ENCODE results near the gene DPP4.

The DPP4 gene

DNA sequence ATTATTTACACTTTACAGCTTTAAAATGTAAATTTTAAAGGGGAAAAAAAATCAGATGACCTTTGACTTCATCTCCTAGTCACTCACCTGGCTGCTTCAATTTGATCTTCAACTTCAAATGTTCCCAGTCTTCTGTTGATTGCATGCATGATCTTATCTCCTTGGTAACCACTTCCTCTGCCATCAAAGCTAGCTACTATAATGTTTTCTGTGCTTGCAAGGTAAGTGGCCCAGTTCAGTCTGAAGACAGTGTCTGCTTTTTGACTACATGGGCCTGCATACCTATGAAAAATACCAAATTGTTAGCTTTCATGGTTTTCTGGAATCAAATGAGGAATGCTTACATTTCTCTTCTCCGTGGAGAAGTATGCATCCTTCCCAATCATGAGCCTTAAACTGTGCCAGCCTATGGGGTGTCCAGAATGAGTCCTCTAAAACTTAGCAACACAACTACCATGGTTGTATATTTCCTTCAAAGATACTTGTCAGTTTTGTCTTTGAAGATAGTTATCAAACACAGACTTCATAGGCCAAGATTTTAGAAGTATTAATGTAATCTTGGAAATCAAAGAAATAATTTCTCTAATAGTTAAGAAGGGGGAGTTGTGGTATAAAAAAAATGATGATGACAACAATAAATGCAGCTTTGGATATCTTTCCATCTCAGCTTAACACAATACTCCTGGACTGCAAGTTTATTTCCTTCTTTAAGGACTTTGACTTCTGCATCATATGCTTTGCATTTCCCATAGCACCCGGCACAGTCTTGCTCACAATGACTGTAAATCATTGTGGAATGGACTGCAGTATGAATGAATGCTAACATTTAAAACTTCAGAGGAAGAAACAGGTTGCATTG lies 62.1 kb downstream of the DPP4 start:
- POLR2A ChIA-PET = no interaction called here
- CTCF ChIA-PET = interaction anchor here (1.0 to 2.5 kb wide), 4 partner anchors 11 to 113 kb away, joined by 3 to 14 read pairs (median 8); no protein-coding TSS in a partner anchor
- DNase-seq (ENCODE audit: low read depth, low spot score) = no peak
- H3K4me3 ChIP-seq (ENCODE audit: low read depth, low read length) = no peak overlapping the region
- TF ChIP-seq, protein P1, sequence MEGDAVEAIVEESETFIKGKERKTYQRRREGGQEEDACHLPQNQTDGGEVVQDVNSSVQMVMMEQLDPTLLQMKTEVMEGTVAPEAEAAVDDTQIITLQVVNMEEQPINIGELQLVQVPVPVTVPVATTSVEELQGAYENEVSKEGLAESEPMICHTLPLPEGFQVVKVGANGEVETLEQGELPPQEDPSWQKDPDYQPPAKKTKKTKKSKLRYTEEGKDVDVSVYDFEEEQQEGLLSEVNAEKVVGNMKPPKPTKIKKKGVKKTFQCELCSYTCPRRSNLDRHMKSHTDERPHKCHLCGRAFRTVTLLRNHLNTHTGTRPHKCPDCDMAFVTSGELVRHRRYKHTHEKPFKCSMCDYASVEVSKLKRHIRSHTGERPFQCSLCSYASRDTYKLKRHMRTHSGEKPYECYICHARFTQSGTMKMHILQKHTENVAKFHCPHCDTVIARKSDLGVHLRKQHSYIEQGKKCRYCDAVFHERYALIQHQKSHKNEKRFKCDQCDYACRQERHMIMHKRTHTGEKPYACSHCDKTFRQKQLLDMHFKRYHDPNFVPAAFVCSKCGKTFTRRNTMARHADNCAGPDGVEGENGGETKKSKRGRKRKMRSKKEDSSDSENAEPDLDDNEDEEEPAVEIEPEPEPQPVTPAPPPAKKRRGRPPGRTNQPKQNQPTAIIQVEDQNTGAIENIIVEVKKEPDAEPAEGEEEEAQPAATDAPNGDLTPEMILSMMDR (IDR thresholded peaks at IDR 0.05; ENCODE audit: insufficient read depth, low read length, missing control alignments) = no peak

DNA sequence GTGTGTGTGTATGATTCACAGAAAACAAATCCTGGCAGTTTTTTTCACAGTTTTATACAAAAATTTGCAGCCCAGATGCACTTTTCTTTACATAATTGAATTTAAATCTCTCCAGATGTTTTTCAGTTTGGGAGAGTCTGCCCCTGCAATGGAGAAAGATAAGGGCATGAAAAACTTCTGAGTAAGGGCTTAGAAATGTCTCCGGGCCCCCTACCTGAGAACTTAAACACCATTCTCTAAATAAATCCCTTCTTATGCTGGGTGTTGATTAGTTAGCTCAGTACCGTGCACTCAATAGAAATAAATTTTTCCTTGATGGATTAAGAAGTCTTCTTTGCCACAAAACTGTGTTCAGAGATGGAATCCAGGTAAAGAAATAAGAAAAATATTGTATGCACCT lies 64.5 kb downstream of the DPP4 start:
- DNase-seq (ENCODE audit: low read depth, low spot score) = no peak
- CTCF ChIA-PET = interaction anchor here (1.3 to 2.5 kb wide), 2 partner anchors 113 to 115 kb away, joined by 5 to 14 read pairs; no protein-coding TSS in a partner anchor
- H3K4me3 ChIP-seq (ENCODE audit: low read depth, low read length) = no peak overlapping the region
- TF ChIP-seq, protein P1 (IDR thresholded peaks at IDR 0.05; ENCODE audit: insufficient read depth, low read length, missing control alignments) = no peak
- POLR2A ChIA-PET = no interaction called here

DNA sequence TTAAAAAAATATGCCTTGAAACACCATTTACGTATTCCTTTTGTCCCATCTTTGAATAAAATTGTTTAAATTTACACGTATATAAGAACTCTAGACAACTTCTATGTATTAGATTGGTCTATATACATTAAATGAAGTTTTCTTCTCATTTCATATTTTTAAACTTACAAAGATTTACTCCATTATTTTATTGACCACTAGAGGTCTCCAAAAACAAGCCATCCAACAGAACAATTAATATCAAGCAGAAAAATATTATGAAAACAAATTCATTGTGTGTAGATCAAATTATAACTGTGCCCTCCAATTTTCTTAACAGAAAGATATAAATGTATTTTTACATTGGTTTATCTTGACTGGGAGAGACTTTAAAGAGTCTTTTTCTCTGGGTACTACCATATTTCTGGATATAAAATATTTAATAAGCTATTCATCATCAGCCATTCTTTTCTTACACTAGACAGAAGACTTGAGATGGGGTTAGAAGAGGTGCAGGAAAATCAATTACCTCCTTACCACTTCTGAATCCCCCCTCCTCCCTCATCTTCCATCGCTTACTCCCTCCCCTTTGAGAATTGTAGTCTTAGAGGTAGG lies 66.5 kb downstream of the DPP4 start:
- DNase-seq (ENCODE audit: low read depth, low spot score) = no peak
- no peak overlapping the region for H3K4me3 ChIP-seq (ENCODE audit: low read depth, low read length)
- CTCF ChIA-PET = interaction anchor here (0.7 to 6.2 kb wide), 14 partner anchors 8 to 294 kb away, joined by 3 to 76 read pairs (median 4); no protein-coding TSS in a partner anchor
- POLR2A ChIA-PET = no interaction called here
- TF ChIP-seq, protein P1 (IDR thresholded peaks at IDR 0.05; ENCODE audit: insufficient read depth, low read length, missing control alignments) = peak; percentile 5

DNA sequence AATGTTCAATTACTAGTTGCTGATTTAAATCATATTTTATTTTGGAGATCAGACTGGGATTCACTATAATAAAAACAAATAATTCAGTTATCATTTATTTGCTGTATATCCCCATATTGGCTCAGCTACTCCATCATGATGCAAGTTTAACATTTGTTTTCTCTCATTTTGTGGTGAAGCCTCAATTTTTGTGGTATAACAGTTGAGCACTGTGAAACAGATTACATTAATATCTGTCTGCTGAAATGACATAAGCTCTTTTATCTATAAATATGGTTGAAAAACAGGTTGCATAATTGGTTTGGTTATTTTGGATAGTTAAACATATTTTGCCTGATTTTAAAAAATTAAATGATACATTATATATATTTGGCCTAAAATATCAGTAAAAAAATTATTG lies 67.7 kb downstream of the DPP4 start:
- no peak overlapping the region for H3K4me3 ChIP-seq (ENCODE audit: low read depth, low read length)
- TF ChIP-seq, protein P1 (IDR thresholded peaks at IDR 0.05; ENCODE audit: insufficient read depth, low read length, missing control alignments) = no peak
- ChIA-PET POLR2A (no interaction called here), CTCF (interaction anchor here (1.3 to 6.2 kb wide), 6 partner anchors 10 to 296 kb away, joined by 3 to 76 read pairs (median 6); no protein-coding TSS in a partner anchor)
- no peak for DNase-seq (ENCODE audit: low read depth, low spot score)

DNA sequence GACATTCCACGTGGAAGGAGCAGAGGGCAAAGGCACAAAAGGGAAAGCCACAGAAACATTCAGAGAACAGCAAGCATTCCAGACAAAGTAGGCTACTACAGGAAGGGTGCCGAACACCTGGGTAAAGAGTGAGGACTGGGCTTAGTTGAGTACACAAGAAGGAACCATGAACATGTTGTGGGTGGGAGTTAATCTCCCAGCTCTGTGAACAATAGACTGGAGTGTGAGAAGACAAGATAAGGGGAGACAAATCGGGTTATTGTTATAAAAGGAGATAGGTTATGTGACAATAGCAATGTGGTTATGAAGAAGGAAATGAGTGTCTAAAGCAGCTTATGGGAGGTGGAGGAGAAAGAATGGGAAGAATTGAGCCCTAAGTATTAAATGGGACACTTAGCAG lies 70.0 kb downstream of the DPP4 start:
- TF ChIP-seq, protein P1 (IDR thresholded peaks at IDR 0.05; ENCODE audit: insufficient read depth, low read length, missing control alignments) = no peak
- DNase-seq (ENCODE audit: low read depth, low spot score) = no peak
- CTCF ChIA-PET = interaction anchor here (1.3 to 6.2 kb wide), 4 partner anchors 9 to 122 kb away, joined by 3 to 76 read pairs (median 4); no protein-coding TSS in a partner anchor
- no peak overlapping the region for H3K4me3 ChIP-seq (ENCODE audit: low read depth, low read length)
- POLR2A ChIA-PET = no interaction called here
